ENCODE data around the gene COL4A1.

GRCh38 chr13:110263888-110264287 lies 43.1 kb downstream of the COL4A1 start:
- no peak for TF ChIP-seq SIN3A (IDR thresholded peaks at IDR 0.05; ENCODE audit: borderline replicate concordance, low read depth, low read length)
- no peak for TF ChIP-seq CTCF (IDR thresholded peaks at IDR 0.05)
- no peak for TF ChIP-seq REST (IDR thresholded peaks at IDR 0.05; ENCODE audit: low read depth, low read length)
- TF ChIP-seq MAX (IDR thresholded peaks at IDR 0.05; ENCODE audit: low read depth), result no peak
- TF ChIP-seq ZBTB33 (IDR thresholded peaks at IDR 0.05; ENCODE audit: borderline replicate concordance, low read depth), result no peak
- TF ChIP-seq CHD2 (IDR thresholded peaks at IDR 0.05; ENCODE audit: low read length, partially characterized antibody), result no peak
- no peak for TF ChIP-seq POLR2AphosphoS5 (IDR thresholded peaks at IDR 0.05; ENCODE audit: low read depth, low read length)
- no peak for TF ChIP-seq MEF2A (IDR thresholded peaks at IDR 0.05; ENCODE audit: borderline replicate concordance, low read depth)
- TF ChIP-seq NFIC (IDR thresholded peaks at IDR 0.05; ENCODE audit: borderline replicate concordance), result no peak
- no peak for TF ChIP-seq EP300 (IDR thresholded peaks at IDR 0.05; ENCODE audit: borderline replicate concordance in 1 of 2, low read depth in 1 of 2, low read length in 1 of 2)
- no peak for TF ChIP-seq RAD21 (IDR thresholded peaks at IDR 0.05; ENCODE audit: low read length)
- TF ChIP-seq RFX5 (IDR thresholded peaks at IDR 0.05; ENCODE audit: low read length), result no peak
- TF ChIP-seq EZH2phosphoT487 (IDR thresholded peaks at IDR 0.05; ENCODE audit: borderline replicate concordance, low read depth), result no peak
